ENCODE measurements around the gene C12orf60.
"Not testable (repeated sequence)": the region's sequence is repeated elsewhere in the genome, so short reads cannot be mapped to it uniquely, and the experiment has no call there.

DNA sequence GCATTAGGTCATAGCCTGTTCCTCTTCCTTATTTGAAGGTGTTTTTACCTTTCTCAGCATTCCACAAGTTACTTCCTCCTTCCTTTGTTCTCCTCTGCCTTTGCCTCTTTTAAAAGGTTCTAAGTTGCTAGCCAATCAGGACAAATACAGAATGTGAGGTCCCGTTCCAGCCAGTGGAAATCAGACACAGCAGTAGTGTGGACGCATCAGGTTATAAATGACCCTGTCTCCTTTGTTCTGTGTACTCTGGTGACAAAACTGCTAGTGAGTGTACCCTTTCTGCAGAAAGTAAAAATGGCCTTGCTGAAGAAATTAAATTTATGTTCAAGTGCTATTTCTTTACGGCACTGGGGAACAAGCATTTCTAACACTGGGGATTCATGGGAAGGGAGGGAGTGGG lies 37.5 kb upstream of the C12orf60 start:
- TF ChIP-seq, protein P1, sequence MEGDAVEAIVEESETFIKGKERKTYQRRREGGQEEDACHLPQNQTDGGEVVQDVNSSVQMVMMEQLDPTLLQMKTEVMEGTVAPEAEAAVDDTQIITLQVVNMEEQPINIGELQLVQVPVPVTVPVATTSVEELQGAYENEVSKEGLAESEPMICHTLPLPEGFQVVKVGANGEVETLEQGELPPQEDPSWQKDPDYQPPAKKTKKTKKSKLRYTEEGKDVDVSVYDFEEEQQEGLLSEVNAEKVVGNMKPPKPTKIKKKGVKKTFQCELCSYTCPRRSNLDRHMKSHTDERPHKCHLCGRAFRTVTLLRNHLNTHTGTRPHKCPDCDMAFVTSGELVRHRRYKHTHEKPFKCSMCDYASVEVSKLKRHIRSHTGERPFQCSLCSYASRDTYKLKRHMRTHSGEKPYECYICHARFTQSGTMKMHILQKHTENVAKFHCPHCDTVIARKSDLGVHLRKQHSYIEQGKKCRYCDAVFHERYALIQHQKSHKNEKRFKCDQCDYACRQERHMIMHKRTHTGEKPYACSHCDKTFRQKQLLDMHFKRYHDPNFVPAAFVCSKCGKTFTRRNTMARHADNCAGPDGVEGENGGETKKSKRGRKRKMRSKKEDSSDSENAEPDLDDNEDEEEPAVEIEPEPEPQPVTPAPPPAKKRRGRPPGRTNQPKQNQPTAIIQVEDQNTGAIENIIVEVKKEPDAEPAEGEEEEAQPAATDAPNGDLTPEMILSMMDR (IDR thresholded peaks at IDR 0.05) = not testable (repeated sequence)
- not testable (repeated sequence) for TF ChIP-seq POLR2A (IDR thresholded peaks at IDR 0.05)
